ENCODE measurements around the gene PLEKHA7. TPM values are rescaled to one million over a fixed set of nuclear protein-coding genes. Genes with fewer than 3 reads are reported as not detected.
A peak's percentile ranks its signal among the peaks of the same experiment; 100 is the strongest.
"Not testable (repeated sequence)": the region's sequence is repeated elsewhere in the genome, so short reads cannot be mapped to it uniquely, and the experiment has no call there.

PLEKHA7 gene
- total RNA-seq, 1 experiment from 2014 or later: 20.2 TPM

DNA sequence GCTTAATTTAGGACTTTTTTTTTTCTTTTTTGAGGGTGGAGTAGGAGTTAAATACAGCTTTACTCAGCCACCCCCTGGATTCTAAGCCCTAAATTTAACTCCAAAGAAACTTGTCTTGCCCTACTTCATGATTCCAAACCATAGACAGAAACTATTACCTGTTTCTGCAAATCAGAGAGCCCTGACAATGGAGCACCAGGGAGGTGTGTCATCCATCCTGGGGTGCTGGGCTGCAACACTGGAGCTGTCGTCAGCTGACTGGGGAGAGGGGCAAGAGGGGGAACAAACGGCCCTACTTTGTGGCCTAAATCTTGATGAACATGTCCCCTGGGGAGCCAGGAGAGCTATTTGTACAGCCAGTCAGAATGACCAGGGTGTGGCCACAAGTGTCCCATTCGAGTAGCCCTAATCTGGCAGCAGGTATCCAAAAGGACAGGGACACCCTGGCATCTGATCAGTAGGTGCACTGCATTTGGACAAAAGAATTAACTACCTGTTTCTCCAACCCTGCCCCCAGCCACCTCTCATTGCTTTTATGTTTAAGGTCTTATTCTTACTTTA is 50.8 kb downstream of the PLEKHA7 start:
- no peak for DNase-seq (ENCODE audit: low read depth)
- in situ Hi-C loops (cut with HindIII; ENCODE audit: low pct_unique_long_range_greater_than_20kb, low sequenced_read_pairs): no loop called here

DNA sequence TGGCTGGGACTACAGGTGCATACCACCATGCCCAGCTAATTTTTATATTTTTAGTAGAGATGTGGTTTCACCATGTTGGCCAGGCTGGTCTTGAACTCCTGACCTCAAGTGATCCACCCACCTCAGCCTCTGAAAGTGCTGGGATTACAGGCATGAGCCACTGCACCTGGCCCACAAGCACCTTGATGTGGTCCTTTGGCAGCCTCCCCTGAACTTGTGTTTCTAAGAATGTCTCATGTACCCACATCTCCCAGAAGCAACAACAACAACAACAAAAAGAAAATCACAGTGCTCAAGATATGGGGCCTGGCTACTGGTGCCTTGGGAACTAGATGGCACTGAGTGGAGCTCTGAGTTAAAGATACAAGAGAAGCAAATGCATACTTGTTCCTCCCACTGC is 51.6 kb downstream of the PLEKHA7 start:
- in situ Hi-C loops (cut with HindIII; ENCODE audit: low pct_unique_long_range_greater_than_20kb, low sequenced_read_pairs): not testable (repeated sequence)

DNA sequence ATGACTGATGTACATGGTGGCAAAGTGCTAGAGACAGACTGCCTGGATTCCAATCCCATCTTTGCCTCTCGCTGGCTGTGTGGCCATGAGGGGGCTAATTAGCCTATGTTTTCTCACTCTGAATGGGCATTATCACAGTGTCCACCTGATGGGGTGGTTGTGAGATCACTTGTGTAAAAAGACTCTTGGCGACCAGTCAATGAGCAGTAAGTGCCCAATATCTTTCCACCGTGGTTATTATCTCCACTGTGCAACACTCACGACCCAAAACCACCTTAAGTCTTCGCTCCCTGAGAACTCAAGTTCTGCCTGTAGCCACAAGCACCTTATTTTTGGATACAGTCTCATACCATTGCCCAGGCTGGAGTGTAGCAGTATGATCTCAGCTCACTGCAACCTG is 52.1 kb downstream of the PLEKHA7 start:
- in situ Hi-C loops (cut with HindIII; ENCODE audit: low pct_unique_long_range_greater_than_20kb, low sequenced_read_pairs): no loop called here
- no peak for DNase-seq (ENCODE audit: low read depth)

More for the DNA sequence above, 51.6 kb downstream of the PLEKHA7 start:
- DNase-seq (ENCODE audit: low read depth): not testable (repeated sequence)

DNA sequence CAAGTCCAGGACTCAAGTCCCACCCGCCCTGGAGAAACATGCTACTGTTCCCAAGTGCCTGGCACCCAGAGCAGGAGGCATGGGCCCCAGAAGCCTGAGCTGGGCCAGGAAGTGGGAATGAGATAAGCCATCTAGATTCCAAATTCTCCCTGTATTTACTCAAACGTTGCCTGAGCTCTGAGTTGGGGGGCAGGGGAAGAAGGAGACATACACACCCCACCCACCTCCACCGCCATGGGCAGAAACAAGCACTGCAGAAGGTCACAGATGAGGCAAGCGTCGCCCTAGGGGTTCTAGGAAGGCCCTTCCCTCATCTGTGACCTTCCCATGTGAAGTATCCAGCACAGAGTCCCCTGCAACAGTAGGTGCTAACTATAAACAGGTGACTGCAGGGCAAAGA is 54.0 kb downstream of the PLEKHA7 start:
- DNase-seq (ENCODE audit: low read depth): no peak
- in situ Hi-C loops (cut with HindIII; ENCODE audit: low pct_unique_long_range_greater_than_20kb, low sequenced_read_pairs): no loop called here

DNA sequence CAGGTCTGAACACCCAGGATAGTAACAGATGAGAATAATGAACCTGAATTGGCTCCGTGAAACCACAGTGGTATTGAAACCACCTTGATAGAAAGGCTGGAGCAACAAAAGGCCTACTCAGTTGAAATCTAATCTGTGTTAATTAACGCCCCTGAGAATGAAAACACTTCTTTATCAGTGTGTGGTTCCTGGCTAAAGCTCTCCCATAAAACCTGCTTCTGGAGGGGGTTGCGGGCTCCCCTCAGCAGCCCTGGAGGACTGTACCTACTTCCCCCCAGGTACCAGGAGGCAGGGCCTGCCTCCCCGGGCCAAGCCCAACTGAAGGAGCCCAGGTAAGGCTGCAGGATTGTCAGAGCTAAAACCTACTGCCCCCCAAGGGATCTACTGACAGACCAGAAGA is 54.6 kb downstream of the PLEKHA7 start:
- no peak for DNase-seq (ENCODE audit: low read depth)
- in situ Hi-C loops (cut with HindIII; ENCODE audit: low pct_unique_long_range_greater_than_20kb, low sequenced_read_pairs): no loop called here

DNA sequence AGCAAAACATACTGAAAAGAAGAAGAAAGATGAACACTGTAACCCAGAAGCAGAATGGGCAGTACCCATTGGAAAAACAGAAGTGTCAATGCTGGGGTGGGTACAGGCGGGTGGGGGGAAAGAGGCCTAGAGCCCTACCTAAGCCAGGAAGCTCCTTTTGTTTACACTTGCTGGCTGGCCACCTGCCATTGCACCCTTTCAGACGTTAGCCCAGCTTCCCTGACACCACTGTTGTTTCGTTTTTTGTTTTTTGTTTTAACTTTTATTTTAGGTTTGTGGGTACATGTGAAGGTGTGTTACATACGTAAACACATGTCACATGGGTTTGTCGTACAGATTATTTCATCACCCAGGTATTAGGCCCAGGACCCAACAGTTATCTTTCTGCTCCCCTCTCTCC is 55.4 kb downstream of the PLEKHA7 start:
- no peak for DNase-seq (ENCODE audit: low read depth)
- in situ Hi-C loops (cut with HindIII; ENCODE audit: low pct_unique_long_range_greater_than_20kb, low sequenced_read_pairs): no loop called here

DNA sequence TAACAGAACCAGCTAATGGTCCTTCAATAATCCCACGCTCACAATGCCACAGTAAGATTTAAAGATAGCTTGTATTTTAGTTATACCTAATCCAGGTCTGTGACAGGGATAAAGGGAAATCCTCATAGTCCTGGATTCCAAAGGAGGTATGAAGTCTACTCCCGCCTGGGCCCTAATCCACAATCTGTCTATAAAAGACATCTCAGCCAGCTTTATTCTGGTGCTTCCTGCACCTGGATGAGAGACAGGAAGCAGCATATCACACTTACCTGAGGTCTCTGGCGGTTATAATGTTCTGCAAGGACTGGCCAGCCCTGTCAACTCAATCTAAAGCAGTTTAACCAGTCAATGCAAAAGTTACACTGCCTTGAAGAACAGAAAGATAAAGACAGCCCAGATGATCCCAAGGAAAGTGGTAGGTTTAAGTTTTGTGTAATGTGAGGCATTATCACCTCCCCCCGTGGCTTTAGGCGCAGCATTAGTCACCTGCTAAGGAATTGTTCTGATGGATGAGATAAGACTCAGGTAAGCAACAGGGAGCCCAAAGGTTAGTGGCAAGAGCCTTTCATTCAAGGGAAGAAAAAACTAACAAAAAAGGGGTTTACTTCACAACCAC is 57.6 kb downstream of the PLEKHA7 start:
- in situ Hi-C loops (cut with HindIII; ENCODE audit: low pct_unique_long_range_greater_than_20kb, low sequenced_read_pairs): no loop called here
- no peak for DNase-seq (ENCODE audit: low read depth)

DNA sequence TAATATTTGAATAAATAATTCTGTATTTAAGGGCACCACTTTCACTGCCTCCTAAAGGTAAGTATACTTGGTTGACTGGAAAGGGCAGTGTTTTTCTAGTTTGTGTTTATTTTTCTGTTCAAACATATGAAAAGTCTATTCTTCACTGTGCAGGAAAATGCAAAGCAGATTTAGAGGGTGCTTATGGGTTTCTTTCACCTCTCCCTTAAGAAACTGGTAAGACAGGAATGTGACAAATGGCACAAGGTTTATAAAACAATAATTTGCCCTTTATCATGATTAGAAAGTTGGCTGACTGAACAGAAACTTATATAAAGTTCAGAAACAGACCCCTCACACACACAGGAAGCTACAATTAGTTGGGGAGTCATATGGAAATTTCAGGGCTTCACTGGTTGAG is 60.6 kb downstream of the PLEKHA7 start:
- no peak for DNase-seq (ENCODE audit: low read depth)
- in situ Hi-C loops (cut with HindIII; ENCODE audit: low pct_unique_long_range_greater_than_20kb, low sequenced_read_pairs): no loop called here

DNA sequence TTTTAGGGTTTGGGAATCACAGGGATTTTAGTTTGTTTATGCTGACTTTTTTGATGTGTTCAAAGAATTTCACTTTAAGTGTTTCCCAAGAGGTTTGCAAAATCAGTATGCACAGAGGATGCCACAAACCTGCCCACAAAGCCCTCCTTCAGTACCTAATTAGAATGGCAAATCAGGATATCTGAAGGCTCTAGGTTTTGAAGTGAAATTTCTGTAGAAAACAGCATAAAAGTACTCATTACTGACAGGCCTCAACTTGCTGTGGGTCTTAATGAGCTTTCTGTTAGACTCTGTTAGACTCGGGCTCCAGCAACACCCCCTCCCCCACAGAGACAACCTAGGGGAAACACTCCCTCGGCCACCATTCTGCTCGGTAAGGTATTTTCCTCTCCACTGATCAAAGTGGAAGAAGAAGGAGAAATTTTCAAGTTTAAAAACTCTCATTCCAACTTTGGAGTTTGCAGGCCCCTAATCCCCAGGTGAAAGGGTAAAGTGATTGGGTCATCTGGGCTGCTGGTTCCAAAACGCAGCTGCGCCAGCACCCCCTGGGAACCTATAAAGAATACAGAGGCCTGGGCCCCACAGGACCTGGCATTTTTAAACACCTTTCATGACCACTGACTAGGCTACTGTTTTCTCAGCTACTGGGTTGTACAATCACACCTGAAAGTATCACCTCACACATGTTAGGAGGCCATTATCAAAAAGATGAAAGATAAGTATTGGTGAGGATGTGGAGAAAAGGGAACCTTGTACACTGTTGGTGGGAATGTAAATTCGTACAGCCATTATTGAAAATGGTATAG is 67.5 kb downstream of the PLEKHA7 start:
- in situ Hi-C loops (cut with HindIII; ENCODE audit: low pct_unique_long_range_greater_than_20kb, low sequenced_read_pairs): no loop called here
- DNase-seq (ENCODE audit: low read depth): no peak

DNA sequence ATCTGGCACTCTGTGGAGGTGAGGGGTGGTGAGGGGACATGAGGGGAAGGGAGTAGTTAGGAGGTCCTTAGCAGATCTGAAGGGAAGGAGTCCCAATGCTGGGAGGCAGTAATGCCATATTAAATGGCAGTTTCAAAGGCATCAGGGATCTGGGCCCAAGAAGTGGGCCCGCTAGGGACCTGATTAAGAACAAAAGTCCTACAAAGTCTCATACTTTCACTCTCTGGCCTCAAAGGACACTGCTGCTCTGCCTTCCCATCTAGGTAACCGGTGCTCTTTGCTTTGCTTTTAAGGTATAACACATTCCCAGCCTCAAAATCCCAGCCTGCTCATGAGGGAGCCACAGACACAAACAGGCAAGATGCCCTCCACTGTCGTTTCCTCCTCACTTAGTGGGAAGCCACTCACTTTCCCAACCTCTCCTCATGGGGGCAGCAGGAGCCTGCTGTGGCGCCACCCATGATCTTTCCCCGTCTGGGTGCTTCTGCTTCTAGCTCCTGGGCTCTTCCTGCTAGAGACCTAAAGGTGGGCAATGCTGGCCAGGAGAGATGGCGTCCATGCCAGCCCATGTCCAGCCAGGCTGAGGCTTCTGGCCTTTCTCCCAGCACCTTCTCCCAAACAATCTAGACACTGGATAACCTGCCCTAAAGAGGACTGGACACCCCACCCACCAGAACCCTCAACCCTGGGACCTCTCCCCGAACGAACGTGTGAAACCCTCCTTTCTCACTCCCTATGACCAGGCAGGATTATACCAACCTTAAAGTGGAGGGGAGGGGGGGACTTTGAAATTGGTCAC is 68.3 kb downstream of the PLEKHA7 start:
- in situ Hi-C loops (cut with HindIII; ENCODE audit: low pct_unique_long_range_greater_than_20kb, low sequenced_read_pairs): no loop called here
- peak; percentile 73 for DNase-seq (ENCODE audit: low read depth)

DNA sequence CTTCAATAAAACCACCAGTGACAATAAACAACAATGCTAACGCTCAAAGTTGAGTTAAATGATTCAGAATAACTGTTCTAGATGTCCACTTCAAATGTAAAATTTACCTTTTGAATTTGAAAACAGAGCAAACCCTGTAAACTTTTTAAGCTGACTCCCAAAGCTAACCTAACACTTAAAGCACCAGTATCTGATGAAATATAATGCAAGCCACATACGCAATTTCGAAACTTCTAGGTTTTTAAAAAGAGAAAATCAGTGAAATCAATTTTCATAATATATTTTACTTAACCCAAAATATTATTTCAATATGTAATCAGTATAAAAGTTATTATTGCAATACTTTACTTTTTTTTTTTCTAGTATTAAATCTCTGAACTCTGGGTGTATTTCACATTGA is 71.3 kb downstream of the PLEKHA7 start:
- no peak for DNase-seq (ENCODE audit: low read depth)
- in situ Hi-C loops (cut with HindIII; ENCODE audit: low pct_unique_long_range_greater_than_20kb, low sequenced_read_pairs): no loop called here

DNA sequence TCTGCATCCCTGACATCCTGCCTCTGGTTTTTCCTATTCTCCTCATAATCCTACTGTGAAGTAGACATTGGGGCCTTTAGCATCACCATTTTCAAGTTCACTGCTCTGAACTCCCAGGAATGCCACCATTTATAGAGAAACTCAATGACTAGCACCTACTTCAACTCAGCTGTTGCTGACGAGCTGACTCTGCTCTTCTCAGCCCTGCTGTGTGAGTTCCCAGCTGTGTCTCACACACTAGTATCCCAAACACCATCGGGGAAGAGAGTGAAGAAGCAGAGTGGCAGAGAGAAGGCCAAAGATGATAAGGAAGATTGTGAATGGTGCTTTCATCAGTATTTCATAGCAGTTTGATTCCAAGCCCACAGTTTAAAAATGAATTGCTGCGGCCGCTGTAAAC is 71.9 kb downstream of the PLEKHA7 start:
- in situ Hi-C loops (cut with HindIII; ENCODE audit: low pct_unique_long_range_greater_than_20kb, low sequenced_read_pairs): no loop called here
- no peak for DNase-seq (ENCODE audit: low read depth)

DNA sequence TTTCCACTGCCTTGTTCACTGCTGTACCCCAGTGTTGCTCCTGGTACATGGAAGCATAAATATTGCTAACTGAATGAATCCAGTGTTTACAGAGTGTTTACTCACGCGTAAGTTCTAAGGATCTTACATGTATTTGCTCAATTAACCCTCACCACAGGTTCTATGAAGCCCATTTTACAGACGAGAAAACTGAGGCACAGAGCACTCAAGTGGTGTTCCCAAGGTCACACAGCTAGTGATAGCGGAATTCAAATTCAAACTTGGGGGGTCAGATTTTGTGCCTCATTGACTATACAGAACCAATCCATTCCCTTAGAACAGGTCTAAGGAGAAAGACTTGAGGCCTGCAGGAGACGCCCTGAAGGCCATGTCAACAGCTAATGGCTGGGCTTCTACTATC is 72.3 kb downstream of the PLEKHA7 start:
- in situ Hi-C loops (cut with HindIII; ENCODE audit: low pct_unique_long_range_greater_than_20kb, low sequenced_read_pairs): no loop called here

DNA sequence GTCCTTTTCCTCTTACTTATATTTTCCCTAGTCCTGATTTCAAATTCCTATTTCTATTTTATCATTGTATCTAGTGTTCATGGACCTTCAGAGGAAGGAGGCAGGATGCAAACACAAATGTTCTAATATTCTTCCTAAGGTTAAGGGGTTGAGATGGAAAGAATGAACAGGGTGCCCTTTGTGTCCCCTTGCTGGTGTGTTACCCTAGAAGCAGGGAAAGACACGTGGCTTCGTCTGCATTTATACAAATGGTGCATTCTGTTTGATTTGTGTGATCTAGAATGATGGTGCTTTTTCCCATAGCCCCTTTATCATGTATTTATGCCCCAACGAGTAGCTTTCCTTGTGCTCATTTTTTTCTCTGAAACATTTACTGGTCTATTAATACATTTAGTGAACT is 76.2 kb downstream of the PLEKHA7 start:
- in situ Hi-C loops (cut with HindIII; ENCODE audit: low pct_unique_long_range_greater_than_20kb, low sequenced_read_pairs): no loop called here
- DNase-seq (ENCODE audit: low read depth): no peak

More for the DNA sequence above, 72.3 kb downstream of the PLEKHA7 start:
- DNase-seq (ENCODE audit: low read depth): no peak

DNA sequence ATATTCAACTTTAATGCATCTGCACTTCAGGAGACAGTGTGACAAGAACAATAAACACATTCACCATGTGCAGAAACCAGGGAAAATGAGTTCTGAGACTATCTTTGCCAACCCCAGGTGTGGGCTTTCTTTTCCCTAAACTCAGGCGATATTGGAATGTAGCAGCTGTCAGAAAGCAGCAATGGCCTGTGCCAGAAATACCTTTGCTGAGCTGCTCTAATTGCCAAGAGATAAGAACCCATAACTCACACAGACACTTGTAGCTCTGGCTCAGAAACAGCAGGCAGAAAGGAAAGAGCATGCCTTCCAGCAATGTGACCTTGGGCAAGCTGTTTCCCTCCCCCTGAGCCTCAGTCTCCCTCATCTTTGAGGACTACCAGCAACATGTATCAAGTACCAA is 77.6 kb downstream of the PLEKHA7 start:
- no peak for DNase-seq (ENCODE audit: low read depth)
- in situ Hi-C loops (cut with HindIII; ENCODE audit: low pct_unique_long_range_greater_than_20kb, low sequenced_read_pairs): no loop called here

DNA sequence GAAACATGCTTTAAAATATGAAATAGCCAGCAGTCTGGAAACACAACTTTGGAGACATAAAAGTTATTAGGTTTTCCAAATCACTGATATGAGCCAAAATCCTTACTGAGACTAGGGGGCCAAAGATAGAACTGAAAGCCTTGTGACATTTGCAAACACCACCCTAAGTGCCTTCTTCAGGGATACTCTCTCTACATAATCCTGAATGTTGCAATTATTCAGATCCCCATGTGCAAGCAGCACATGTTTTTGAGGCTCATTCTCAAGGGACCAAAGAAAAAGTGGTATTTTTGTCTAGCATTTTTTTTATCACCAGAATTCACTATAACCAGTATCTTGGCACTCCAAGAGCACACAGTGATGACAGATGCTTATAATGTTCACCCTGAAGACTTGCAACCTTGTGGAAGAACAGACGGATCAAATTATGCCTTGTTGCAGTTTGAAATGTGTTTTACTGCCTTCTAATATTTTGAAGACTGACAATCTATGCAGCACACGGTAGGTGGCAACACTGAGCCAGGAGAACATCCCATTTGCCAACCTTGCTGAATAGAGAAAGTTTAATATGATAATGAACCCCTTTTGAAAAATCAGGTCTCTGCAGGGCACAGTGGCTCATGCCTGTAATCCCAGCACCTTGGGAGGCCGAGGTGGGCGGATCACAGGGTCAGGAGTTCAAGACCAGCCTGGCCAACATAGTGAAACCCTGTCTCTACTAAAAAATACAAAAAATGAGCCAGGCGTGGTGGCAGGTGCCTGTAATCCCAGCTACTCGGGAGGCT is 78.5 kb downstream of the PLEKHA7 start:
- DNase-seq (ENCODE audit: low read depth): peak; percentile 20
- in situ Hi-C loops (cut with HindIII; ENCODE audit: low pct_unique_long_range_greater_than_20kb, low sequenced_read_pairs): no loop called here

DNA sequence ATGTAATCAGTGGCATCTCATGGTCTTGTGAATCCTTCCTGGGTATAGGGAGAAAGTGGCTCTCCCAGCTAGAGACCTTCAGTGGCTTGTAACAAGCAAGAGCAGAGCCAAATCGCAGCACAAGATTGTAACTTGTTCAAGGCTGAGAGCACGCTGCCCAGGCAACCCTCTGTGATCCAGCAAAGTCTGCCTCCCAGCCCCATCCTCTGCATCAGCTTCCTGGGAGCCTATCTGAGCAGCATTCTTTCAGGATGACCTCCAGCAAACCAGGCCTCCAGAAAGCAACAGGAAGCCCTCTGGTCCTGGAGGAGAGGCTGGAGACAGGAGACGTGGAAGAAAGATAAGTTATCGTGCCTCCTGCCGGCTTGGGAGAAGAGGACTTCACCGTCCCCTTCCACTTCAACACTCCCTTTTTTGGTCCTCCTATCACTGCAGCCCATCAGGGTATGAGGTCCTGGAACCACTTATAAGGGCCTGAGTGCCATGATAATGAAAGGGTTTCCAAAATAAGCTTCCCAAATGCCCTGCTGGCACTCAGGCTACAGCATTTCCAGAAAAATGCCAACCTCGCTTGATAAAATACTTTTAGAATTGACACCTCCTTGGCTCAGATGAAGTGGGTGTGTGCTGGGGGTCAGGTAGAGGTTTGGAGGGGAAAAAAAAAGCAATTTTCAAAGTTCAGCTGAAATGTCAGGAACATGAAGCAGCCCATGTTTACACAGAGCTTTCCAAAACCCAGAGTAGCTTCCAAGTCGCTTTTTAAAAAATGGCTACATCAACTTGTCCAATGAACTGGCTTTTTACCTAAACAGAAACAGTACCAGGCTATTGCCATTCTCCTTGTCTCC is 80.2 kb downstream of the PLEKHA7 start:
- no peak for DNase-seq (ENCODE audit: low read depth)
- in situ Hi-C loops (cut with HindIII; ENCODE audit: low pct_unique_long_range_greater_than_20kb, low sequenced_read_pairs): no loop called here
